ENCODE measurements around the gene NKX2-4. TPM values are rescaled to one million over a fixed set of nuclear protein-coding genes. Genes with fewer than 3 reads are reported as not detected.

The NKX2-4 gene
- total RNA-seq, 2 experiments from 2014 or later: not detected

- TF ChIP-seq EZH2phosphoT487 (IDR thresholded peaks at IDR 0.05; ENCODE audit: borderline replicate concordance, low read depth, low read length): no peak
- no peak for TF ChIP-seq CTCF (conservative IDR thresholded peaks at IDR 0.05; ENCODE audit: low read length)
- ChIA-PET POLR2A (interaction anchor here (0.6 to 1.0 kb wide), 2 partner anchors 38 to 41 kb away, joined by 3 to 6 read pairs; no protein-coding TSS in a partner anchor), CTCF (ENCODE audit: unreplicated experiment) (no interaction called here)
- Histone ChIP-seq H3K4me3 (ENCODE audit: low read depth, low read length, poor library complexity, severe bottlenecking) (no peak overlapping the region), H4K20me1 (ENCODE audit: insufficient read depth, low read length) (no peaks in the 10 kb centered on the region), H3K9me3 (ENCODE audit: low read length) (no peaks in the 10 kb centered on the region), H3K79me2 (ENCODE audit: insufficient read depth, low read depth, low read length) (no peaks in the 10 kb centered on the region), H3K9me2 (ENCODE audit: insufficient read depth, low read length) (no peaks in the 10 kb centered on the region), H3K4me2 (ENCODE audit: low read length) (no peak overlapping the region), H2AFZ (ENCODE audit: low read length) (no peak overlapping the region), H3K36me3 (ENCODE audit: insufficient read depth, low read length) (peaks cover 8% of the 10 kb centered on the region; the same call in 1 of the 2 replicates), H3K4me1 (ENCODE audit: insufficient read depth, low read length, poor library complexity, severe bottlenecking) (no peaks in the 10 kb centered on the region), H3K27ac (ENCODE audit: low read depth, low read length, poor library complexity, severe bottlenecking) (no peak overlapping the region)
- intact Hi-C loops (cut with micrococcal nuclease; ENCODE audit: unreplicated experiment): no loop called here
- BruUV-seq (replicated peaks): no TSS peak
- no peak for DNase-seq (ENCODE audit: low spot score)
These were observed 2.2 kb downstream of the NKX2-4 start for GRCh38 chr20:21395051-21395665.

- CTCF ChIA-PET (ENCODE audit: unreplicated experiment): no interaction called here
- H3K27ac ChIP-seq (ENCODE audit: low read depth, low read length, poor library complexity, severe bottlenecking): no peak overlapping the region
- POLR2A ChIA-PET: no interaction called here
- TF ChIP-seq CTCF (conservative IDR thresholded peaks at IDR 0.05; ENCODE audit: low read length) (no peak), EZH2phosphoT487 (IDR thresholded peaks at IDR 0.05; ENCODE audit: borderline replicate concordance, low read depth, low read length) (no peak)
- no peaks in the 10 kb centered on the region for H3K4me1 ChIP-seq (ENCODE audit: insufficient read depth, low read length, poor library complexity, severe bottlenecking)
- DNase-seq (ENCODE audit: low spot score): no peak
- no peaks in the 10 kb centered on the region for H3K9me3 ChIP-seq (ENCODE audit: low read length)
- H3K36me3 ChIP-seq (ENCODE audit: insufficient read depth, low read length): peaks cover 12% of the 10 kb centered on the region; the same call in 1 of the 2 replicates
- BruUV-seq (replicated peaks): no TSS peak
- H3K79me2 ChIP-seq (ENCODE audit: insufficient read depth, low read depth, low read length): no peaks in the 10 kb centered on the region
- H4K20me1 ChIP-seq (ENCODE audit: insufficient read depth, low read length): no peaks in the 10 kb centered on the region
- no peak overlapping the region for H3K4me2 ChIP-seq (ENCODE audit: low read length)
- no peak overlapping the region for H2AFZ ChIP-seq (ENCODE audit: low read length)
- no peak overlapping the region for H3K4me3 ChIP-seq (ENCODE audit: low read depth, low read length, poor library complexity, severe bottlenecking)
- no peaks in the 10 kb centered on the region for H3K9me2 ChIP-seq (ENCODE audit: insufficient read depth, low read length)
- intact Hi-C loops (cut with micrococcal nuclease; ENCODE audit: unreplicated experiment): no loop called here
These were observed 2.8 kb downstream of the NKX2-4 start for GRCh38 chr20:21394551-21394950.

GRCh38 chr20:21393816-21394519, 3.4 kb downstream of the NKX2-4 start:
- Histone ChIP-seq H3K9me2 (ENCODE audit: insufficient read depth, low read length) (no peaks in the 10 kb centered on the region), H3K79me2 (ENCODE audit: insufficient read depth, low read depth, low read length) (no peaks in the 10 kb centered on the region), H3K4me3 (ENCODE audit: low read depth, low read length, poor library complexity, severe bottlenecking) (no peak overlapping the region), H3K4me2 (ENCODE audit: low read length) (no peak overlapping the region), H3K4me1 (ENCODE audit: insufficient read depth, low read length, poor library complexity, severe bottlenecking) (no peaks in the 10 kb centered on the region), H3K27ac (ENCODE audit: low read depth, low read length, poor library complexity, severe bottlenecking) (no peak overlapping the region), H3K9me3 (ENCODE audit: low read length) (no peaks in the 10 kb centered on the region), H4K20me1 (ENCODE audit: insufficient read depth, low read length) (no peaks in the 10 kb centered on the region), H3K36me3 (ENCODE audit: insufficient read depth, low read length) (peaks cover 18% of the 10 kb centered on the region; the same call in 1 of the 2 replicates), H2AFZ (ENCODE audit: low read length) (no peak overlapping the region)
- TF ChIP-seq CTCF (conservative IDR thresholded peaks at IDR 0.05; ENCODE audit: low read length): no peak
- no peak for TF ChIP-seq EZH2phosphoT487 (IDR thresholded peaks at IDR 0.05; ENCODE audit: borderline replicate concordance, low read depth, low read length)
- intact Hi-C loops (cut with micrococcal nuclease; ENCODE audit: unreplicated experiment): no loop called here
- no peak for DNase-seq (ENCODE audit: low spot score)
- ChIA-PET POLR2A (interaction anchor here (0.6 to 0.8 kb wide), 4 partner anchors 12 to 1315 kb away, joined by 3 read pairs; no protein-coding TSS in a partner anchor), CTCF (ENCODE audit: unreplicated experiment) (no interaction called here)
- no TSS peak for BruUV-seq (replicated peaks)

All from OCI-LY7 (cell line).